ENCODE measurements around the gene MMS22L.
A peak's percentile ranks its signal among the peaks of the same experiment; 100 is the strongest.

MMS22L gene, protein sequence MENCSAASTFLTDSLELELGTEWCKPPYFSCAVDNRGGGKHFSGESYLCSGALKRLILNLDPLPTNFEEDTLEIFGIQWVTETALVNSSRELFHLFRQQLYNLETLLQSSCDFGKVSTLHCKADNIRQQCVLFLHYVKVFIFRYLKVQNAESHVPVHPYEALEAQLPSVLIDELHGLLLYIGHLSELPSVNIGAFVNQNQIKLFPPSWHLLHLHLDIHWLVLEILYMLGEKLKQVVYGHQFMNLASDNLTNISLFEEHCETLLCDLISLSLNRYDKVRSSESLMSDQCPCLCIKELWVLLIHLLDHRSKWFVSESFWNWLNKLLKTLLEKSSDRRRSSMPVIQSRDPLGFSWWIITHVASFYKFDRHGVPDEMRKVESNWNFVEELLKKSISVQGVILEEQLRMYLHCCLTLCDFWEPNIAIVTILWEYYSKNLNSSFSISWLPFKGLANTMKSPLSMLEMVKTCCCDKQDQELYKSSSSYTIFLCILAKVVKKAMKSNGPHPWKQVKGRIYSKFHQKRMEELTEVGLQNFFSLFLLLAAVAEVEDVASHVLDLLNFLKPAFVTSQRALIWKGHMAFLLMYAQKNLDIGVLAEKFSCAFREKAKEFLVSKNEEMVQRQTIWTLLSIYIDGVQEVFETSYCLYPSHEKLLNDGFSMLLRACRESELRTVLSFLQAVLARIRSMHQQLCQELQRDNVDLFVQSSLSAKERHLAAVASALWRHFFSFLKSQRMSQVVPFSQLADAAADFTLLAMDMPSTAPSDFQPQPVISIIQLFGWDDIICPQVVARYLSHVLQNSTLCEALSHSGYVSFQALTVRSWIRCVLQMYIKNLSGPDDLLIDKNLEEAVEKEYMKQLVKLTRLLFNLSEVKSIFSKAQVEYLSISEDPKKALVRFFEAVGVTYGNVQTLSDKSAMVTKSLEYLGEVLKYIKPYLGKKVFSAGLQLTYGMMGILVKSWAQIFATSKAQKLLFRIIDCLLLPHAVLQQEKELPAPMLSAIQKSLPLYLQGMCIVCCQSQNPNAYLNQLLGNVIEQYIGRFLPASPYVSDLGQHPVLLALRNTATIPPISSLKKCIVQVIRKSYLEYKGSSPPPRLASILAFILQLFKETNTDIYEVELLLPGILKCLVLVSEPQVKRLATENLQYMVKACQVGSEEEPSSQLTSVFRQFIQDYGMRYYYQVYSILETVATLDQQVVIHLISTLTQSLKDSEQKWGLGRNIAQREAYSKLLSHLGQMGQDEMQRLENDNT

DNA sequence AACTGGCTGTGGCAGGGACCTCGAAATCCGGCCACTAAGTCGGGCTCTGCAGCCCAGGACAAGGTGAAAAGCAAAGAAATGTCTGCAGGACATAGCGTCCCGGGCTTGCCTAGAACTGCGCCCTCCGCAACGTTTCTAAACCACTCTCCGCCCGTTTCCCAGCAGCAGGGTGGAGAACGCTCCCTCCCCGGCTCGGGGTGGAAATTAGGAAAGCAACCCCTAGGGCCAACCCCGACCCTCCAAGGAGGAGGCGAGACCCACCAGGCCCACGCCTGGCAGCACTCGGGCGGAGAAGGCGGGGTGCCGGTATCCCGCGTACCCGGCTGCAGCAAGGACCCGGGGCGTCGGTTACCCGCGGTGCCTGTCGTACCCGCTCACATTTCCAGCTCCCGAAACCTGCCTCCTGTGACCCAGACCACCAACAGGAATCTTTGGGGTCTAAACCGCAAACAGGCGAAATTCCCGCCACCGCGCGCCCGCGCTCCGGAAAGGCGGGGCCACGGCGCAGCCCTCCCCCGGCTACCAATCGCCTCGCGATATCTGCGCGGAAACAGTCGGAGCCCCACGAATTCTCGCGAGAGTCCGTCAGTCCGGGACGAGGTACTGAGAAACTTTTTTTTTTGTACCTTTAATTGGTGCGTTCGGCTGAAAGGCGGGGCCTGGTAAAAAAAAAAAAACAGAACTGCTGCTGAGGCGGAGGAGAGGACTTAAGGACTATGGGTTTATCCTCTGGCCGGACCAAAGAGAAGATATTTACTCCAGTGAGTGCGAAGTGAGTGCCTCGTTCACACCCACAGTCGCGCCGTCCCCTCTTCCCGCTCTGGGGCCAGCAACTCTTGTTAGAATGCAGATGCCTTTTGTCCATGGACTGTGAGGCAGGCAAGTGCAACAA, at the start of gene MMS22L:
TSS of gene MMS22L (minus strand) at position 491 of the 892 bp plus-strand sequence. CDS start 739 bp downstream, outside the sequence.
- DNase-seq (ENCODE audit: low read depth, low spot score) = peak; percentile 98

DNA sequence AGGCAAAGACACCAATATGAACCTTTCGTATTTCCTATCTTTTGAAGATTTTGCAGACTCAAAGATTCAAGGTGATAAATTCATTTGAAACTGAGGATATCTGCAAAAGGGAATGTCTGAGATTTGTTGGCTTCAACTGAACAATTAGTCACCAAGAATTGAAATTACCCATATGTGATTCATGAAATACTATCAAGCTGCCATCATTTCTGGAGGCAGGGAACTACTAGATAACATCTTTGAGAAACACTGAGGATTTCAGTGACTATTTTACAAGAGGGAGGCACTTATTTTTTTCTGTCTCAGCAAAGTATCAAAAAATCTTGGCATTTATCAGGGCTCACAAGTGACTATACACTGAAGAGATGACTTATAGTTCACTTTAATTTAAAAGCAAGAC, 39.8 kb upstream of the MMS22L start:
- no peak for DNase-seq (ENCODE audit: low read depth, low spot score)

DNA sequence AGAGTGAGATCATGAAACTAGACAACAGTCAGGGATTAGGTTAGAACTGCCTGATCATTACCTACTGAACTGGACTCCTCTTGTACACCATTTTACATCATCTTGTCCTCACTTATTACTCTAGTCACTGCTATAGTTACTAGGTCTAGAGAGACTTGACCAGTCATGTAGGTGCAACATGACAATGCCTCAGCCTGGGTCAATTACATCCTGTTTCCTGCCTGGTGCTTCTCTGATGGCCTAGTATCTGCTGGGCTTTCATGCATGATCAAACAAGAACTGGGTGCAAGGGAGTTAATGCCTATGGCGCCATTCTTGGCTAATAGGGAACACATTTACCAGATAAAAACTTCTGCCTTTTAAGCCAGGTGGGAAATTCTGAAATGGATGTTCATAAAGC, 39.2 kb upstream of the MMS22L start:
- no peak for DNase-seq (ENCODE audit: low read depth, low spot score)

DNA sequence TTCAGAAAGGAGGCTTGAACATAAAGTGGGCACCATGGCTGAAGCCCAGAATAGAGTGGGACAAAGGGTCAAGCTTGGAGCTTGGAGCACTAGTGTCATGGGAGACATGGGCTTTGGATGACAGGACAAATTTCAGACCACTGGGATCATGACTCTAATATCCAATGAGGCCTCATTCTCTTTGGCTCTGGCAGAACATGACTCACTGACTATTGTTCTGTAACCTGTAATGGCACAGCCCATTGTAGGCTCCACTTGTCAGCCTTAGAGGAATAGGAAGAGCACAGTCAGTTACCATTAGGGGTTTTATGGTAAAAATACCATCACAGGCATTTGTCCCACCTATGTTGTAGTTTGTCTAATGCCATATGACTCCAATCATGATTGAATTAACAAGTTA, 34.0 kb upstream of the MMS22L start:
- DNase-seq (ENCODE audit: low read depth, low spot score) = no peak

DNA sequence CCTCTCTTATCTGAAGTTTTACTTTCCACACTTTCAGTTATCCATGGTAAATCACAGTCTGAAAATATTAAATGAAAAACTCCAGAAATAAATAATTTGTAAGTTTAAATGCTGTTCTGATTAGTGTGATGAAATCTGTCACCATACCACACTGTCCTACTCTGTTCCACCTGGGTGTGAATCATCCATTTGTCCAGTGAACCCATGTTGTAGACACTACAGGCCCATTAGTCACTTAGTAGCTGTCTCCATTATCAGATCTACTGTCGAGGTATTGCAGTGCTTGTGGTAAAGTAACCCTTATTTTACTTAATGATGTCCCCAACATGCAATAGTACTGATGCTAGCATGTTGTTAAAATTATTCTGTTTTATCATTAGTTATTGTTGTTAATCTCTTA, 29.2 kb upstream of the MMS22L start:
- DNase-seq (ENCODE audit: low read depth, low spot score) = no peak

DNA sequence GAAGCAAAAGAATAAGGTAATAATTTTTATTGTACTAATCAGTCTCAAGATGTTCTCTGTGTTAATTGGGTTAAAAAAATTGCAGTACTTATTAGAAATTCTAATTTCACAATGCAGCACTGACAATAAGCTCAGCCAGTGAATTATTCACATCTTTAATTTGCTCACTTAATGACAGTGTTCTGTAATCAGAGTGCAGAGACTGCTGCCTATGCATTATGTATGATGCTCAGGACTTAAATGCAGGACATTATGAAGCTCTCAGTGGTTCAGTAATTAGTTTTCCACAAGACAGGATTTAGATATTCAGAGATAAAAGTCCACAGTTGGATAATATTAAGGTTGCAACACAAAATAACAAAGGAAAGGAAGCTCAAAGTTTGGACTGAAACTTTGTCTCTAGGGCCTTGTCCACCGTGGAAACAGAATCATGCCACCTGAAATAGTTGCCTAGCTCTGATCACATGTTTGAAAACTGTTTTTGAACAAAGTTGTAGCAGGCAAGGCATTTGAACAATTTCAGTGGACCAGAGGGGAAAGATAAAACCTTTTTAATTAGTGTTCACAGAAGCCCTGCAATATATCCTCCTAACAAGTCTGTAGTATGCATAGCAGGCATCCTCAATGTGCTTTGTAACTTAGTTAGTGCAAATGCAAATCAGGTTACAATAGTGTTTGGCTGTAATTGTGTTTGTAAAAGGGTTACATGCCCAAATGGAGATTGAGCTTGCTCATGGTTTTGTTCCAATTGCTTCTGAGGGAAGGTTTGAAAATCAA, 23.7 kb upstream of the MMS22L start:
- DNase-seq (ENCODE audit: low read depth, low spot score) = no peak

DNA sequence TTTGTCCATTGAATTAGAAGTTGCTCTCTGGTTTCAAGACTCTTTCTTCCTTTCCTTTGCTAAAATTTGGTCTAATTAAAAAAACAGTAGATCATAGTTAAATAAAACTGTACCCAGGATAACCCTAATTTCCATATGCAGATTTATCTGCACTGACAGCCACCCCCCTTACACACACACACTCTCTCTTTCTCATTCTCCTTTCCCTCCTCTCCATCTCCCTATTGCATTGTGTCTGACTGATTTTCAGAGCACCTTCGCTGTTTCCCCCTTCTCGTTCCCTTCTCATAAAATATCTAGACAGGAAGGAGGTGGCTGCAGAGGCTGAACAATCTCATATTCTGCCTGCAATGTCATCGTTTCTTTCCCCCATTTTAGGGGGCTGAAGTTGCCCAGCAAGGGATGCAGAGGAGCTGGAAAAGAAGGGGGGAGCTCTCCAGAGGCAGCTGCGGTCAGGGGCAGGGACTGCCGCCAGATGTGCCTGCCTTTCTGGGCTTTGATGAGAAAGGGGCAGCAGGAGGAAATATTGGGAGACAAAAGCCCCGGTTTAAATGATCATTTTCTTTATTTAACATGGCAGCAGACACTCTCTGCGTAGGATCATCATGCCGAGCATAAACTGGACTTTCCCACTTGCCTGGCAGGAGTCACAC, 22.5 kb upstream of the MMS22L start:
- no peak for DNase-seq (ENCODE audit: low read depth, low spot score)

DNA sequence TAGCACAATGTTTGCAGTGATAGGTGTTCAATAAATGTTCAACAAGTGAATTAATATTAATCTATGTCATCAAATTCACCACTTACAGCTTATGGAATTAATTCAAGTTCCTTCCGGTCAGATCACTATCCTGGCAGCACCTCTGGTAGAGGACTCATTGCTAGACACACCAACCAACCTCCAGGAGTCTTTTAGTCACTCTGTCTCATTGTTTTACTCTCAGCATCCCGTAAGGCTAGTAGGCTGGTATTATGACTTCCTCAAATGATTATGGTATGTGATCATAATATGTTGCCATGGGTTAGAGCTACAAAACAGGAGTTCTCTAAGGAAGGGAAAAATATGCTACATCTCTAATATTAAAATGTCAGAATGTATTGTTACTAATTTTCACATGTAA, 21.7 kb upstream of the MMS22L start:
- DNase-seq (ENCODE audit: low read depth, low spot score) = no peak

DNA sequence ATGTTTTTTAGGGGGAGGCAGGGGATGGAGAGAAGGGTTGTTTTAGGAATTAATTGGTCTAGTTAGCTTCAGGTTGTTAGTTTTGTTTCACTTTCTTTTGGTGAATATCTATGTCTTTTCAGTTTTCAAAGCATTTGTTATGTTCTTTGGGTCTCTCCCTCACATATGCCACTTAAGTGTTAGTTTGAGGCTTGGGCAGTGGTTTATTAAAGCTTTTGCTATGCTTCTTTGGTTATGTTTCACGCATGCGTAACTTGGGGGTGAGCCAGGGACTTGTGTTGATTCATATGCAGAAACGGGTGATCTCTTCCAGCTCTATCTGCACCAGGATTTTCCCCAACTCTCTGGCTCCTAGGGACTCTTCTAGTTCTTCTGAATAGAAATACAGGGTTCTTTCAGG, 11.4 kb upstream of the MMS22L start:
- no peak for DNase-seq (ENCODE audit: low read depth, low spot score)

DNA sequence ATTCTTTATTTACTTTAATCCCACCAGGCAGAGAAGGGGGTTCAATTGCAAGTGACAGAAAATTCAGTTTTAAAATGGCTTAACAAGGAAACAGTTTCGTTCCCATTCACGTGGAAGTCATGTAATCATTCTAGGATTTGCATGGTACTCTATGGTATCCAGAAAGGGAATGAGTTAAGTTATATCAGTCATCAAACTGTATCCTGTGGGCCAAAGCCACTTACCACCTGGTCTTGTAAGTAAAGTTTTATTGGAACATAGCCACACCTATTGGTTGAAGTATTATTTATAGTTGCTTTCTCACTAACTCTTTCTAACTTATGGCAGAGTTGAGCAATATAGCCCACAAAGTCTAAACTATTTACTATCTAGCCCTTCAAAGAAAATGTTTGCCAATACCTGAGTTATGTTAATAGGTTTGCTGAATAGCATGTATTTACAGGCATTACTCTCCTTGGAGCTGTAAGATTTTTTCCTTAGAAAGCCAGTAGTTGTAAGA, 10.2 kb upstream of the MMS22L start:
- DNase-seq (ENCODE audit: low read depth, low spot score) = no peak

DNA sequence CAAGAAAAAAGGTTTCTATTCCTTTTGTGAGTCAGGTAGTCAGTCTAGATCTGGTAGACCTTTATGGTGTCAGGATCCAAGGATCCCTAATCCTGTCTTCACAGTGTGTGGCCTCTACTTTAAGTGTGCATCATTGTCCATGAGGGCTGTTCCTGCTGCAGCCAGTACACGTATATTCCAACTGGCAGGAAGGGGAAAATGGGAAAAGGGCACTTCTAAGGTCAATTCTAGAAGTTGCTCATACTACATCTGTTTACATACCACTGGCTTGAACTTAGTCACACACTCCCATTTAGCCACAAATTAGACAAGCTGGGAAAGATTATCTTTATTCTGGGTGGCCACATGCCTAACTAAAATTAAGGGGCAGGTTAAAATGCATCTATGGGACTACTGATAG, 9.7 kb upstream of the MMS22L start:
- no peak for DNase-seq (ENCODE audit: low read depth, low spot score)

DNA sequence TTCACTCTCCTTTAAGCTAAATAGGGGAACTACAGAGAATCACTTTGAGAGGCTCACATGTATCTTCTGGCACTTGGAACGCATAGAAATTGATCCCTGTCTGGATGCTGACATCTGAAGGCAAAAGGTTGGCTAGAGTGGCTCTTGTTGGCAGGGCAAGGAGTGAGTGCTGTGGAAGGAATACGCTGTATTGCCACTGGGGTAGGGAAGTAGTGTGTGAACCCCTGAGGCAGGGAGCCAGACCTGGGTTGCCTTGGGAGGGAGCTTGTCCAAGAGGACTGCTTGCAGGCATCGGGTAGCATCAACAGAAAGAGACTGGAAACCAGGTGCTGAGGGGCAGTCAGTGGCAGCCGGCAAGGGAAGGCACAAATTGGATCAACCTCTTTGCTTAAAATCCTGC, 8.9 kb upstream of the MMS22L start:
- DNase-seq (ENCODE audit: low read depth, low spot score) = peak; percentile 5

DNA sequence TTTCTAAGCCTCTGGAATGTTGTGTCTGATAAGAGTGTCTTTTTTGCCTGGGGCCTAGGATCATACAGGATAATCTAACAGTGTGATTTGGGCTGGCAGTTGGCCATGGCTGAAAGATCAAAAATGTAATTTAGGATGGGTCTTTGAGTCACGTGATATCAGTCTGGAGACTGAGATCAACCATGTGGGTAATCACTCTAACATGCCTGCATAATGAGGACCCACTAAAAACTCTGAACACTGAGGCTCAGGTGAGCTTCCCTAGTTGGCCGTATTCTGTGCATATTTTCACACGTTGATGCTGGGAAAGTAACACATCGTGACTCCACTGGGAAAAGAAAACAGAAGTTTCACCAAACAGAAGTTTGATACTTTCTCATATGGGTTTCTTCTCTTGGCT, 6.3 kb upstream of the MMS22L start:
- DNase-seq (ENCODE audit: low read depth, low spot score) = no peak

DNA sequence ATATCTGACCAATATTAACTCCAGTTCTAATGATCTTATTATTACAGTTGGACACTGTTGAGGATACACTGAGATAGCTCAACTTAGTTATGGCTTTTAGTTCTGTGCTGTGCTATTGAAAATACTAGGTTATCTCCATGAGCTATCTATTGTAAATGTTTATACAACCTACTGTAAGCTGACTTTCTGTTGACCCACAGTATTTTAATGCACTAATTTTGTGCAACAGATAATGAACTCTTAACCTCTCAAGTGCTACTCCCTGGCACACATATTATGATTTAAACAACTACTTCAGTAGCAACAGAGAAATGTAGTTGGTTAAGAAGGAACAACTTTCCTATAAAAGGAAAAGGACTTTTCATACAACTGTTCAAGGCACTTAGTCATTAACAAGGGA, 5.2 kb upstream of the MMS22L start:
- DNase-seq (ENCODE audit: low read depth, low spot score) = no peak

DNA sequence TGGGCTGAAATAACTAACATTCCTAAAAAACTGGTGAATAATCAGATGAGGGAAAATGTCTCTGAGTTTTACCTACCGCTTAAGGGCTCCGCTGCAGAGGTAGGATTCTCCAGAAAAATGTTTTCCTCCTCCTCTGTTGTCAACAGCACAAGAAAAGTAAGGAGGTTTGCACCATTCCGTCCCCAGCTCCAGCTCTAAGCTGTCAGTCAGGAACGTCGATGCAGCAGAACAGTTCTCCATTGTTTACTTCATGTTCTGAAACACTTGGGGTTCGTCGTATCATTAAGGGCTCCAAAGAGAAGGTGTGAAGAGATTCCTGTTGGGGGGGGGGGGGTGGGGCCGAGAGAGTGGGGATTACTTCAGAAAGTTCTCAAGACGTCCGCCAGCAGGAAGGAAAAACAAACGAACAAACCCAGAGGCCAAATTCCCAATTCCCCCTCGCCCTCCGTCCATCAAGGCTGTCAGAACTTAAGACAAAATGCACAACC, 734 bp downstream of the MMS22L start:
- no peak for DNase-seq (ENCODE audit: low read depth, low spot score)

DNA sequence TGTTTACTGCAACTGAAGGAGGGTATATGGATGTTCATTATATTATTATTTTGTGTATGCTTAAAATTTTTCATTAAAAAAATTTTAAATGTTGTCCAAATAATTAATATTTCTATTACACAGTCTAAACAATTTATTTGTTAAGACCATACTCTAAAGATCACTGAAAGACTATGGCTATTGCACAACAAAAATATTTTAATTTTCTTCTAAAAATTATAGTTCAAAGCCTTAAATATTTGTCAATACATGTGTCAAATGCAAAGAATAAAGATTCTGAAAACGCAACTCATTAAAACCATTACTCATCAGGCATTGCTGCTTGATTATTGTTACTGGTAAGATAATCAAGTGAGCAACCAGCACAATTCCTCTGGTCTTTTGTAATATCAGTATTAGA, 2.2 kb downstream of the MMS22L start:
- no peak for DNase-seq (ENCODE audit: low read depth, low spot score)

DNA sequence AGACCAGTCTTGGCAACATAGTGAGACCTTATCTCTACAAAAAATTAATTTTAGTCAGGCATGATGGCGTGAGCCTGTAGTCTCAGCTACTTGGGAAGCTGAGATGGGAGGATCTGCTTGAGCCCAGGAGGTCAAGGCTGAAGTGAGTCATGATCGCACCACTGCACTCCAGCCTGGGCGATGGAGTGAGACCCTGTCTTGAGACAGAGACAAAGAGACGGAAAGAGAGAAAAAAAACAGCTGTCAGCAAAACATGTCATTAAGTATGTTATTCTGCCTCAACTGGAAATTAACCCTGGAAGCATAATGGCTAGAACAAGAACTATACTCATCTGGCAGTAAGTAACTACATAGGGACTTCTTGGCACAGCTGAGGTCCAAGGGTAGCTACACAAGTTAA, 7.2 kb downstream of the MMS22L start:
- no peak for DNase-seq (ENCODE audit: low read depth, low spot score)

DNA sequence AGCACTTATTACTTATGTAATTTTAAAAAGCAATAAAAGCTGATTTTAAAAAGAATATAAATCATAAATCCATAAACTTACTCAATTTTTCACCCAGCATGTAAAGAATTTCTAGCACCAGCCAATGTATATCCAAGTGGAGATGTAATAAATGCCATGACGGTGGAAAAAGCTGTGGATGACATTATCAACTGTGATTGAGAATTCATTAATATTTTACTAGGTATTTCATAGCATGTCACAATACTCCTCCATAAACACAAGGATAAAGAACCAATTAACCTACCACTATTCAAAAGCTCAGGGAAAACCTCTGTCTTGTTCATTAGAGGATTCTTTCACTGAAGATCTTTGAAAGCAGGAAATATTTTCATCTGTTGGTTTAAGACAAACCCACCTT, 13.2 kb downstream of the MMS22L start:
- DNase-seq (ENCODE audit: low read depth, low spot score) = no peak

DNA sequence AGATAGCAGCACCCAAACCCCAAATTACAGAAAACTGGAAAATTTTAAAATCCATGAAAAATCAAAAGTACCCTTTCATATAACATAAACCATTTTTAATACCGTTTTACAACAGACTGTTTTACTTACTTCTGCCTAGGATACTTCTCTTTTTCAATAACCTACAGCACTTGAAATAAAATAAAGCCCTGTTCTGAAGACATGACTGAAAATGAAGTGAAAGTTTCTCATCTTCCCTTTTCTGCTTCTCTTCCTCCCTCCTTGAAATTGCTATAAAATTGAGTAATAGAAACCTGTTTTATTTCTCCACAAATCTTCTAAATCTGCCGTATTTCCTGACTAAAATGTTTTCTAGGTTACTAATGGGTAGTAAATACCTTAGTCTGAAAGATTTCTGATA, 20.3 kb downstream of the MMS22L start:
- no peak for DNase-seq (ENCODE audit: low read depth, low spot score)
